Activated T-cell treated with anti-CD3 and anti-CD28 coated beads for 24 hours (primary cell): Measurements from ENCODE around the gene SRRM2.

Experiments used
- DNase-seq: peaks from one replicate; pipeline ENCODE4 v3.0.0-alpha.2; 2020; ENCODE audit warnings: low read depth

Gene SRRM2

DNA sequence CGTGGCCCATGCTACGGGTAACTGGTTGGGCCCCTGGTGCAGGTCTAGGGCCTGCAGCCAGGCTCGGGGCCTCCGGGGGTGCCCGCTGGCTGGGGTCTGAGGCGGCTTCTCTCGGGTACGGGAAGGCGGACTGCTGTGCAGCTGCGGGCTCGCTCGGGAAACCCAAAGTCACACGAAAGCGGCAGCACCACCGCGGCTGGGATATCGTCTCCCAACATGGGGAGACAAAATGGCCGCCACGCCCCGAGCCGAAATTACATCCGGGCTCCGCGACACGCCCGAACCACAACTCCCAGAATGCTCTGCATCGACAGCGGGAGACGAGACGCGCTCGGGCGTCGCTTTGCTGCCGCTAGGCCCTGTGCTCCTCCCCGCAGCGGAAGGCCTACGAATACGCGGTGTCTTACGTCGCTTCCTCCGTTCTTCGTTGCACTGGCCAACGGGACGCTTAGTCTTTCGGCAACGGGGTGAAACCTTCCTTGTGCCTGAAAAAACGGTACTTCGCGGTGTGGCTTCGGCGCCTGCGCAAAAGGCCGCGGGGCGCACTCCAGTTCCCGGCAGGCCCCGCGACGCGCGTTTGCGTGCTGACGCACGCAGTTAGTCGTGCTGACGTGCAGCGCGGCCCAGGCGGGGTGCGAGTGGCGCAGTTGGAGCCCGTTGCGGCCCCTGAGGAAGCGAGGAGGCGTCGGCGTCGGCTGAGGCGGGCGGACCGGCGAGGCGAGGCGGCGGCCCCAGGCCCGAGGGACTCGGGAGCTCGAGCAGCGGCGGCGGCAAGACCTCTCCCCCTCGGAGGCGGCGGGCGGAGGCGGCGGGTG, at the start of gene SRRM2:
SRRM2 (plus strand) TSS at position 604 of the 815 bp plus-strand sequence. CDS start 3,727 bp downstream, outside the sequence.
- peak; percentile 88 for DNase-seq

DNA sequence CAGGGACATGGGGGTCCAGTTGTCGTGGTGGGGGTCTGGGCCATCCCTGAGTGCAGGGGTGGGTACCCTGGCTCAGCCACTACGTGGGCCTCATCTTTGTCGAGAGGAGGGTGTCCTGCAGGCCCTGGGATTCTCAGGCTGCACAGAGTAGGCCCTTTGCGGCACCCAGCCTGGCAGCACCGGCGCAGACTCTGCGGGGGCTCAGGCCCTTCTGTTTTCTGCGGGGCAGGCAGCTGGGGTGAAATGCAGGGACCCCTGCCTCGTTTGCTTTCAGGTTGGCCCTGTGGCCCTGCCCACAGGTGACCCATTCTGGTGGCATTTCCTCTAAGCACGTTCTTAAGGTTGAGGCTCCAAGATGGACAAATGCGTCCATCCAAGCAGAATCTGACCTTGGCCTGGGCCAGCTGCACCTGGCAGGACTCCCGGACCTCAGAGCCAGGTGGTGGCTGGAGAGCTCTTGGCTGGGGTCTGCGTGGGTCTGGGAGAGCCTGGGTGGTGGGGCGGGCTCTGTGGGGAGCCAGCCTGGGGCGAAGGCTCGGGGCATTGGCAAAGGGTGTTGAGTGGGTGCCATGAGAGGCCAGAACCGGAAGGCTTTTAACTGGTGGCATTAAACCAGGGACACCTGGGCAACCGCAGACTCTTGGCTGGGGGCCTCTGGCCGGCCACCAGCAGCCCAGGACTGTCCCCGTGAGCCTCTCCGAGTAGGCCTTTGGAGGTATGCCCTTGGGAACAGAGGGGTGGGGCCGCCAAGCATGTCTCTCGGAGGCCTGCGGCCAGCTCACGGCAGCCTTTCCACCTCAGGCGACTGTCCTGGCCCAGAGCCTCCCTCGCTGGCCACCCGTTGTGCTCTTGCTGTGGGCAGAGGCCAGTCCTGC, 49.3 kb upstream of the SRRM2 start:
- DNase-seq: no peak

DNA sequence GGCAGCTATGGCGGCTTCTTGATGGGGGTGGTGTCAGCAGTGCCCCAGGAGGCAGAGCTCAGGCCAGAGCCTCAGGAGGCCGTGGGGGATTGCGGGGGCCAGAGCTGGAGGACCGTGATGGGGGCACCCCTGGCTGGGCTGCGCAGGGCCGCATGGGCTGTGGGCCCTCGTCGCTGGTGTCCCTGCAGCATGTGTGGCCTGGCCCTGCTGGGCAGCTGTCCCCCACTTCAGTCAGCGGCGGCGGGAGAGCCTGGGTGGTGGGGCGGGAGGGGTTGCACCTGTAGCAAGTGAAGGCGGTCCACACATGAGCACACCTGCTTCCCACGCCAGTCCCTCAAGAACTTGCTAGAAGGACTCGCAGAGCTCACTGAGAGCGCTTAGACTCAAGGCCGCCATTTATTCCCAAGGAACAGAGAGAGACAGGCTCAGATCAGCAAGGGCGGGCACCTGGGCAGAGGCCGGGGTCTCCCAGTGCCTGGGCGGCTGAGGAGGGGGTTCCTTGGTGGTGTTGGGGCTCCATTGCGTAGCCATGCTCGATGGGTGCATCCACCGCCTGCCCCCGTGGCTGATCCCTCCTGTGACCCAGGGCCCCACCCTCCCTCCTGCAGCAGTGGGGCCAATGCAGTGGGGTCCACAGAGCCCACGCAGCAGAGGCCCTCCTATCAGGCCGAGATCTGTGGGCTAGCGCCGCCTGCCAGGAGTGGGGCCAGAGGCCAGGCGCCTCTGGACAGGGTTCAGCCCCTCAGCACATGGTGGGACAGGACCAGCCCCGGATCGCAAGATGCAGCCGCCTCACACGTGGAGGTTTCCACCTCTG, 48.1 kb upstream of the SRRM2 start:
- DNase-seq: no peak

DNA sequence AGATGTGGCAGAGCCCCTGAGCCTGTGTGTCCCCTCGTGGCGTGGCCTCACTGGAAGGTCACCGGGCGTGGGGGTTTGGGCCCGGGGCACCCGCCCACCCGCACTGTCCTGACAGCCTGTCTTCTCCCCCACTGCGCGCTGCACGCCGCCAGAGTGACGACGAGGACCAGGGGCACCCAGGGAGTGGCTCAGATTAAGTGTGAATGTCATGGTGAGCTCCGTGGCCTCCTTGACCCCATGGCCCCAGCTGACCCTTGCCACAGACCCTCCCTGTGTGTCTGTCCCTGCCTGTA, 47.5 kb upstream of the SRRM2 start:
- no peak for DNase-seq

DNA sequence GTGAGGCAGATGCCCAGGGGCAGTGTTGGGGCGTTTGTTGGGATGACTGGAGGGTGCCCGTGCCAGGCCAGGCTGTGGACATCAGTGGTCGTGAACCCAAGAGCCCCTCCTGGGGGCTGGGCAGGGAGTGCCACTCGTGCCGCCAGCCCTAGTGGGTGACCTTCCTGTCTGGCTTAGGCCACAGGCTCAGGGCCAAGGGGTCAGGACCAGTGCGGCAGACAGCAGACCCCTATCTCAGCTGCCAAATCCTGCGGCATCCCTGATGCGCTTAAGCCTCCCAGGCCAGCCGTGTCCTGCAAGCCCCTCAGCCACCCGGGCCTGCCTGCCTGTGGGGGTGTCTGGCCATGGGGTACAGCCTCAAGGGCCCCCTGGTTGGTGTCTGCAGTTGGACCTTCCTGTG, 47.1 kb upstream of the SRRM2 start:
- DNase-seq: no peak

DNA sequence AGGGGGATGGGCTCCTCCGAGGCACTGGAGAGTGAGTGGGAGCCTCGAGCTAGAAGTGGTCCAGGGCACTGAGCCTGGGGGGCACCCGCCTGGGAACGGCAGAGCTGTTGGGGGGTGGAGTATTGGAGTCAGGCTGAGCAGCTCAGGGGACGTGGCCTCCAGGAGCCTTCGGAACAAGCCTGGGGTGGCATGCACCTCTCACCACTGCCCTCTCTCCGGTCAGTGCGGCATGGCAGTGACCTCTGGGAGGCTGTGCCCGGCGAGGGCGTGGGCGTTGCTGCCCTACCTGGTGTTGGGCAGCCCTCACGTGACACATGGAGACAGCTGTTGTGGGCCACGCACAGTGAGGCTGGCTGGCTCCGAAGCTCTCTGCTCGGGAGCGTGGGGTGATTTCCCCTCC, 46.4 kb upstream of the SRRM2 start:
- DNase-seq: no peak

DNA sequence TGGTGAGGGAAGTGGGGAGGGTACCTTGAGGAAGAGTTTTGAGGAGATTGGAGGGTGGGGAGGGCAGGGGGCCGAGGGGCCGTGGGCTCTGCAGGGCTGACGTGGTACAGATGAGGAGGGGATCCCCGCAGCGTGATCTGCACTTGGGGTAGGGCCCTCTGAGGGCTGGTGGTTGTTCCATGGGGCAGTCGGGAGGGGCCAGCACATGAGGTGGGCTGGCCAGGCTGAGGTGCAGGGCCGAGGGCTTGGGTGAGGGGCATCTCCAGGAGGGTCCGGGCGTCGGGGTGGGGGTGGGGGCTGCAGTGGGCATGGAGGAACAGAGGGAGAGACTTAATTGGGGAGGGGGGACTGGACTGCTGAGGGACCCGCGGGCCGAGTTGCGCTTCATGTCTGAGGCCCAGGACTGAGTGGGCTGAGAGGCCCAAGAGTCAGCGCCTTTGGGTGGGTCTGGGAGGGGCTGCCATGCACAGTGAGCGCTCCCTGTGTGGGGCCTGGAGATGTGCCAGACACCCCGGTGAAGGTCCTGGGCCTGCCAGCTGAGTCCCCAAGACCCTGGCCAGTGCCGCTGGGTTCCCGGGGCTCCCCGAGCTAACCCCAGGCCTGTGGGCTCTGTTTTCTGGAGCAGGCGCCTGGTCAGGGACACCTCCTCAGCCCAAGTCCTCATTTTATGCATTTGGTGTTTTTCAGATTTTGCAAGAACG, 45.7 kb upstream of the SRRM2 start:
- no peak for DNase-seq

DNA sequence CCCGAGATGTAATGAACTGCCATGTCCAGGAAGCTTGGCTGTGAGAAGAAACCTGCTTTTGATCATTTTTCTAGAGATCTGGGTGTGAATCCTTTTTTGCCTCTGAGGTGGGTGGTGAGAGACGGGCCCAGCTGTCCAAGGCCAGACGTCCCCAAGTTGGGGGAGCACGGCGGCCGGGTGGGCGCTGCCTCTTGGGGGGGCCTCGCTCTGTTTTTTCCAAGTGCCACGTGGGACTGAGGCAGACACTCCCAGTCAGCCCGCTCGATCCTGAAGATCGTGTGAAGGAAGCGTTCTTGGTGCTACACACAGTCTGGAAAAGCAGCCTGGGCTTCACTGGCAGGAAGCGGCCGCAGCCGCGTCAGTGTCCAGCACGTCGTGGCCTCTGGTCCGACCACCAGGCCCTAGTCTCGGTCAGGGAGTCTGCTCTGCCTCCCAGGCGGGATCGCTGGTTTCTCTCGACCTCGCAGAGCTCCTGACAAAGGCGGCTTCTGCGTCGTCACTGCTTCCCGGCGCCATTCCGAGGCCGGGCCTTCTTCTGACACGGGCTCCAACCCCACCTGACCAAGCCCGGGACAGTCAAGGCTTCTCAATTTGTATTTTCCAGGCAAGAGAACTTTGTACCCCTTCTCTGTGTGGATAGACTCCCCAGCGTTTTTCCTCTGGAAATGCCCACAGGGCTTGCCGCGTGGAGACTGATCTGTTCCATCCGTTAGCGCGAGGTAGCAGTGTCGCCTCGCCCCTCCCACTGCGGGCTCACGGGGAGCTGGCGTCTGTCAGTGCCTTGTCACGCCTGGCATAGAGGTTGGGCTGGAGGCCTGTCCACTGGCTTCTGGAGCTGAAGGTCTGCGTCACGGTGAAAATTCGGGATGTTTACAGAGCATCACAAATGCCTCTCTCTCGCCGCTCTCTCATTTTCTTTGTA, 44.8 kb upstream of the SRRM2 start:
- DNase-seq: no peak

DNA sequence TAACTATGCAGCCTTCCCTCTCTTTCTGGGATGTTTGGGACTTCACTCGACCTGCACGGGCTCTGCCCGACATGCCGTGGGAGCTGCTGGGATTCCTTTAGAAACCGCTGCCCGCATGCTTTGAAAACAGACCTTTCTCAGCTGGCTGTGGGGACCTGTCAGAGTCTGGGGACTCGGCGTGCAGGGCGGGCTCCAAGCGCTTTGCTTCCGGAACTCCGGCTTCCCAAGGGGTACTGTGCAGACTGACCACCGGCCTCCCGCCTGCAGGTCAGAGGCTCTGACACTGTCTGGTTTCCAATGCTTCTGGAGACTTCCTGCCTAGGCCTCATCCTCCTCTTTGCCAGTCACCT, 44.2 kb upstream of the SRRM2 start:
- no peak for DNase-seq

DNA sequence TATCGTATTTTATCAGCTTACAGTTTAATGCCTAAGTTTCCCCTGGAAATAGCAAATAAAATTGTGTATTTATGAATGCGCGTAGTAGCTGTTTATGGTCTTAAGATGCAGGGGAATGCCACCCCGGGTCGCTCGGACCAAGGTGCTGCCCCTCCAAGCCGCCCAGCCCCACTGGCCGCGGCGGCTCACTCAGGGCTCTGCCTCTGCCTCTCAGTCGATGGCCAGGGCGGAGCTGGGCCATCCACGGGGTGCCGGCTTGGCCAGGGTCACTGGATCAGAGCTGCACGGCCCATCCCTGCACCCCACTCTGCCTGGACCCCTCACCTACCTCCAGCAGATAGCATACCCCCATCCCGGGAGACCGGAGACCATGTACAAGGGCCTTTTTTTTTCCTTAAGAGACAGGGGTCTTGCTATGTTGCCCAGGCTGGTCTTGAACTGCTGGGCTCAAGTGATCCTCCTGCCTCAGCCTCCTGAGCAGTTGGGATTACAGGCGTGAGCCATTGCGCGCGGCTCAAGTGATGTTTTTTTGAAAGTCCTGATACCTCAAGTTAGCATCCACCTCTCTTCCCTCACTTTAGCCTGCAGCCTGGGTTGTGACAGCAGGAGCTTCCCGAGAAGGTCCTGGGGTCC, 43.4 kb upstream of the SRRM2 start:
- no peak for DNase-seq

DNA sequence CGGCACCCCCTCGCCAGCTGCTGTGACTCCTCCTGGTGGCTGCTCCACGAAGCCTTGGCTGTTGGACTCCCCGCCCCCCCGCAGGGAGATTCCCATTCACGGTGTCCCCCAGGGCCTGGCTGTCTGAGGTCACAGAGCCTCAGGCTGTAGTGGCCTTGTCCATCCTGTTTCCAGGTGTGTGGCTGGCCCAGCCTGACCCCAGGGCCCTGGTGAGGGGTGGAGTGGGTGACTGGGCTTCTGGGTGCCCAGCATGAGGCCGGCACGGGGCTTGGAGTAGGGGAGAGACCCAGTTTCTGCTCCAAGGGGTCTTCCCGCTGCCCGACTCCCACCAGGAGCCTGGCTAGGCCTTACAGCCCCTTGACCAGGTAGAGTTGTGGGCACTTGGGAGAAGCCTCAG, 42.9 kb upstream of the SRRM2 start:
- no peak for DNase-seq

DNA sequence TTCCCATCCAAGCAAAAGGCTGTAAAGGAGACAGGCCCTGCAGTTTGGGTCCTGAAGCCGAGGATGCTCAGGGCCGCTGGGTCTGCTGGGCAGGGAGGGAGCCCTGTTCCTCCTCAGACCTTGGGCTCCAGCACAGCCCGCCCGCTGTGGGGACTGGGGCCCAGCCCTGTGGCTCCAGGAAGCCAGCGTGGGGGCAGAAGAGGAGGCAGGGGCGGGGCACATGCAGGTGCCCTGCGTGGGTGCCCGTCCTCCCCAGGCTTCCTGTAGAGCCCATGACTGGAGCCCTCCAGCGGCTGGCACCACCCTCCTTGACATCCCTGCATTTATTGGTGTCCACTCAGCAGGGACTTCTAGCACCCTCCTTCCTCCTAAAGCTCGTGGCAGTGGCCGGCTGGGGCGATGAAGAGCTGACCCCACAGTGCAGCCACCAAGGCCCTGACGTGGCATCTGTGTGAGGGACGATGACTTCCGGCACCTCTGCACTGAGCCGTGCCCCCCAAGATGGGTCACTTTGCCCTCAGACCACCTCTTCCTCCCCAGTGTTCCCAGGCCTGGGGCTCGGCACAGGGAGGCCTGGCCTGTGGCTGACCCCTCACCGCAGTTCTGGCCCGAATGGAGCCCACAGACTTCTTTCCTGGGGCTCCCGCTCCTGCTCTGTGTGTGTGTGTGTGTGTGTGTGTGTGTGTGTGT, 42.3 kb upstream of the SRRM2 start:
- no peak for DNase-seq

DNA sequence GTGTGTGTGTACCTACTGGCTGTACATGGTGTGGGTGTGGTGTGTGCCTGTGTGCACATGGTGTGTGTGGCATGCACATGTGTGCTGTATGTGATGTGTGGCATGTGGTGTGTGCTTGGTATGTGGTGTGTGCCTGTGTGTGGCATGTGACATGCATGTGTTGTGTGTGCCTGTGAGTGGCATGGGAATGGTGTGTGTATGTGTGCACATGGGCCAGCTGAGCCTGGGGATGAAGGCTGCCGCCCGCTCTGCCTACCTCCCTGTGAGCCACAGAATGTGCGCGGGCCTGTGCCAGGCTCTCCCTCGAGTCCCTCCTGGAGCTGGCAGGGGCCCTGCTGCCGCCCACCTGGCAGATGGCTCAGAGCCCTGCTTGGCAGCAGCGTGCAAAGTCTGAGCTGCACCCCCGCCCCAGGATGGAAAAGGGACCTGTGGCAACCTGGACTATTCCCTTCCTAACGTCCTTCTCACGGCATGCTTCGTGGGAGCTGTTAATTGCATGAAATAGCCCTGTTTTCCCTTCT, 41.7 kb upstream of the SRRM2 start:
- DNase-seq: no peak

DNA sequence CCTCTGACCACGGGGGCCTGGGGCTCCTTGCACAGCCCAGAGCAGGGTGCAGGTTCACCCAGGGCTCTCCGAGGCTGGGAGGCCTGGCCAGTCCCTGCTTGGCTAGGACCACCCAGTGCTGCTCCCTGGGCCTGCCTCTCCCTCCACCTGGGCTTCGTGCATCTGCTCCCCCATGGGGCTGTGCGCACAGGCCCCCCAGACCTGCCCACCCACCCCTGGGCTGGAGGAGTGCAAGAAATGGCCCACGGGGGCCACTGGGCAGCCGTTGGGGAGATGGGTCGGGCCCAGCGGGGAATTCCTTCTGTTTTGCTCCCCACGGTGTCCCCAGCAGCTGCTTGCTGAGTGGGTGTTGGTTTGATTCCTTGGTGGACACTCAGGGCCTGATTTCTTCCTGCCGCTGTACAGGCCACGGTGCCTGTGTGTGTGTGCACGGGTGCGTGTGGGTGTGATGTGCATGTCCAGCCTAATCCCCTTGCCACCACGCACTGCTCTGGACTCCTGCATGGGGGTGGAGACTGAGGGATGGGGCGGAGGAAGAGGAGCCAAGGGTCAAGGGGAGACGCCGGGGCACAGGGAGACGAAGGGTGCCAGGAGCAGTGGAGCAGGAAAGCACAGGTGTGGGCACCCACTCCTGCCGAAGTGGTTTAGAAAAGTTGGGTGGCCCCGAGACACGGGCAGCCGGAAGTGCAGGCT, 40.9 kb upstream of the SRRM2 start:
- DNase-seq: no peak

DNA sequence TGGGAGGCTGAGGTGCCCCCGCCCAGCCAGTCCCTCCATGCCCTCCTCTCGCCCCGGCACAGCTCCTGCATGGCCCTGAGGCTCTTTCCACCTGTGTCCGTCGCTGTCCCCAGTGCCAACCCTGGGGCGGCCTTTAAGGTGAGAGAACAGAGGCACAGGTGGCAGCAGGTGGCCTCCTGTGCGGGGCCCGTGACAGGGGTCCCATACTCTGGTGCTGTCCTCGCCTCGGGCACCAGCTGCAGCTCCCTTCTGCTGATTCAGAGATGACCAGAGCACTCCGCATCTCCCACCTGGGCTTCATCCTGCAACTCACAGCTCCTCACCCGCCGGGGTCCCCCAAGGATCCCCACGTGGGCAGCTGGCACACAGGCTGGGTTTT, 40.4 kb upstream of the SRRM2 start:
- no peak for DNase-seq

DNA sequence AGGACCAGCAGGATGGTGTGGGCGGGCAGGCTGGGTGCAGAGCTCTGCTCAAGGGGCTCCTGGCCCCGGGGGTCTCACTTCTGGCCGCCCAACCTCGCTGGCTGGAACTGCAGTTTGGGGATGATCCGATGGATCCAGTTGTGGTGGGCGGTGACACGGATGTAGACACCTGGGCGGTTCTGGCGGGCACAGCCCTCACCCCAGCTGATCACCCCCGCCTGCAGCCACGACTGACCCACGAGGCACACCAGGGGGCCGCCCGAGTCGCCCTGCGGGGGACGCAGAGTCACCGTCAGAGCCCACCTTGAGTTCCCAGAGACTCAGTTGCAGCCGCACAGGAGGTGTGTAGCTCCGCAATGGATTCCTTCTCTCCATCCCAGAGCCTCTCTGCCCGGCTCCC, 39.9 kb upstream of the SRRM2 start:
- no peak for DNase-seq

DNA sequence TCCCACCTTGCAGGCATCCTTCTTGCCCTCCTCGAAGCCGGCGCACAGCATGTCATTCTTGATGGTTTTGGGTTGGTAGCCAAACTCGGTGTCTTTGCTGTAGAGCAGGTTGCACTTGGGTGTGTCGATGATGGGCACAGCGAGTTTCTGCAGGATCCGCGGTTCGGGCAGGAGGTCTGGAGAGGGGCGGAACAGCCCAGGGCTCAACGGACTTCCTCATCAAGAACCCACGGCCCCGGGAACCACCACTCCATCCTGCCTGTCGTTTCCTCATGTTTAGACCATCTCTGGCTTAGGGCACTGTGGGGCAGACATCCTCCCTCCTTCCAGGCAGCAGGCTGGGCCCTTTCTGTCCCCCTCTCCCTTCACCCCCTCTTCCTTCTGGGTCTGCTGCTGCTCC, 38.9 kb upstream of the SRRM2 start:
- no peak for DNase-seq

DNA sequence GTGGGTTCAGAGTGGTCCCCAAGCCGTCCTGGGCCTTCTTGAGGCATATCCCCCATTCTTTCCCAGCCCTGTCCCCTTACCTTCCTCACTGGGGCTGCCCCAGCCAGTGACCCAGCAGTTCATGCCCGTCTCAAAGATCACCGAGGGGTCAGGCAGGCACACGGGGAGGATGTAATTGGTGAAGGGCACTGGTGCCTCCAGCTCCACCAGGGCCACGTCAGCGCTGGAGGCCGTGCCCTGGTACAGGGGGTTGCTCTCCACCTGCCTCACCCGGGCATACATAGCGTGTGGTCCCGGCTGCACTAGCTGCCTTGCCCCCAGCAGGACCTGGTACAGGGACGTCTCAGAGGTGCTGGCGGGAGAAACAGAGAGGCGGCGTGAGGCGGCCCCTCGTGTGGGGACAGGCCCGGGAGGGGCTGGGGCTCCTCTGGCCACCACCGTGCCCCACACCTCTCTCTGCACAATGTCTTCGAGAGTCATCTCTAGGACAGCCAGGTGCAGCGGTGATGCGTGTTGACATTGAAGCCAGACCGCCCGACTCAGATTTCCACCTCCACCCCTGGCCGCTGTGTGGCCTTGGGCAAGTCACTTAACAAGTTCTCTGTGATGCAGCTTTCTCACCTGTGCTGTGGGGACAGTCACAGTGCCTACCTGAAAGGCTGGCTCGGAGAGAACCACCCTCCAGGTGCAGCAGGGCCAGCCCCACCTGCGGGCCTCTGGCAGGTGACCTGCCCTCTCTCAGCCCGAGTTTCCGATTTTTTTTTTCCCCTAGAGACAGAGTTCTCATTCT, 38.3 kb upstream of the SRRM2 start:
- no peak for DNase-seq
